Skeletal muscle tissue (tissue), 4 donors: ENCODE measurements around the gene TMEM150C. TPM values are rescaled to one million over a fixed set of nuclear protein-coding genes. Genes with fewer than 3 reads are reported as not detected.

ENCODE experiments used
- H3K27ac ChIP-seq: one replicate; pipeline ENCODE4 v1.7.0; 2013; ENCODE audit warnings: mild to moderate bottlenecking, low read depth, low read length, inconsistent platforms
- H3K27me3 ChIP-seq, 3 donors: one replicate each; pipeline ENCODE4 v1.7.0; 2013; ENCODE audit warnings: low read length in 3 of 3; ENCODE audit not compliant: control insufficient read depth in 3 of 3, insufficient read depth in 3 of 3
- H3K36me3 ChIP-seq, 3 donors: one replicate each; pipeline ENCODE4 v1.7.0; 2013; ENCODE audit warnings: low read length in 3 of 3; ENCODE audit not compliant: control insufficient read depth in 3 of 3, insufficient read depth in 3 of 3
- H3K4me1 ChIP-seq, 3 donors: one replicate each; pipeline ENCODE4 v1.7.0; 2013; ENCODE audit warnings: low read length in 3 of 3, mild to moderate bottlenecking in 3 of 3; ENCODE audit not compliant: control insufficient read depth in 3 of 3, insufficient read depth in 3 of 3
- H3K4me3 ChIP-seq, 3 donors: one replicate each; pipeline ENCODE4 v1.7.0; 2013; ENCODE audit warnings: low read length in 3 of 3
- H3K9ac ChIP-seq, 3 donors: one replicate each; pipeline ENCODE4 v1.7.0; 2013; ENCODE audit warnings: low read length in 3 of 3, mild to moderate bottlenecking in 3 of 3, moderate library complexity in 2 of 3, low read depth in 1 of 3
- H3K9me3 ChIP-seq, 3 donors: one replicate each; pipeline ENCODE4 v1.7.0; 2013; ENCODE audit warnings: low read length in 3 of 3; ENCODE audit not compliant: control insufficient read depth in 3 of 3
- total RNA-seq: library from RNA; depleted of rRNA; stranded (reverse); fragments of >200 nt; gene quantifications from one replicate; pipeline ENCODE4 v1.2.3, GENCODE V29; 2014
- donor health status: Osteomylitis.

Gene TMEM150C
- total RNA-seq, 1 donor from 2014 or later = 4.2 TPM

GRCh38 chr4:82463221-82463620 is 98.6 kb downstream of the TMEM150C start:
- Histone ChIP-seq H3K27ac (no peak overlapping the region), H3K27me3 (no peaks in the 10 kb centered on the region), H3K4me3 (no peak overlapping the region), H3K9ac (no peak overlapping the region), H3K4me1 (no peaks in the 10 kb centered on the region), H3K36me3 (peaks cover 6 to 10% (median 7%) of the 10 kb centered on the region in 3 donors), H3K9me3 (no peaks in the 10 kb centered on the region)

GRCh38 chr4:82462415-82462831 is 99.4 kb downstream of the TMEM150C start:
- Histone ChIP-seq H3K27me3 (no peaks in the 10 kb centered on the region), H3K27ac (no peak overlapping the region), H3K36me3 (peaks cover 10 to 13% (median 11%) of the 10 kb centered on the region in 3 donors), H3K9me3 (no peaks in the 10 kb centered on the region), H3K4me3 (no peak overlapping the region), H3K9ac (no peak overlapping the region), H3K4me1 (no peaks in the 10 kb centered on the region)

GRCh38 chr4:82461710-82462109 is 100.1 kb downstream of the TMEM150C start:
- Histone ChIP-seq H3K9ac (no peak overlapping the region), H3K36me3 (peaks cover 14 to 19% (median 17%) of the 10 kb centered on the region in 3 donors), H3K4me3 (no peak overlapping the region), H3K9me3 (no peaks in the 10 kb centered on the region), H3K4me1 (no peaks in the 10 kb centered on the region), H3K27me3 (no peaks in the 10 kb centered on the region), H3K27ac (no peak overlapping the region)

GRCh38 chr4:82458729-82459128 is 103.1 kb downstream of the TMEM150C start:
- Histone ChIP-seq H3K9ac (no peak overlapping the region), H3K27me3 (no peaks in the 10 kb centered on the region), H3K27ac (no peak overlapping the region), H3K9me3 (no peaks in the 10 kb centered on the region), H3K4me3 (no peak overlapping the region), H3K4me1 (no peaks in the 10 kb centered on the region), H3K36me3 (peaks cover 16 to 20% (median 19%) of the 10 kb centered on the region in 3 donors)

GRCh38 chr4:82457266-82457665 is 104.5 kb downstream of the TMEM150C start:
- Histone ChIP-seq H3K9me3 (no peaks in the 10 kb centered on the region), H3K9ac (no peak overlapping the region), H3K4me1 (no peaks in the 10 kb centered on the region), H3K27ac (no peak overlapping the region), H3K4me3 (no peak overlapping the region), H3K36me3 (peaks cover 16 to 20% (median 19%) of the 10 kb centered on the region in 3 donors), H3K27me3 (no peaks in the 10 kb centered on the region)

GRCh38 chr4:82452026-82452425 is 109.8 kb downstream of the TMEM150C start:
- H3K9me3 ChIP-seq = no peaks in the 10 kb centered on the region
- peaks cover 17 to 25% (median 21%) of the 10 kb centered on the region in 3 donors for H3K36me3 ChIP-seq
- no peak overlapping the region for H3K27ac ChIP-seq
- no peaks in the 10 kb centered on the region for H3K4me1 ChIP-seq
- no peak overlapping the region for H3K4me3 ChIP-seq
- no peaks in the 10 kb centered on the region for H3K27me3 ChIP-seq
- H3K9ac ChIP-seq = no peak overlapping the region

GRCh38 chr4:82450966-82451755 is 110.6 kb downstream of the TMEM150C start:
- Histone ChIP-seq H3K9me3 (no peaks in the 10 kb centered on the region), H3K27ac (no peak overlapping the region), H3K4me3 (no peak overlapping the region), H3K9ac (no peak overlapping the region), H3K4me1 (no peaks in the 10 kb centered on the region), H3K36me3 (peaks cover 15 to 24% (median 19%) of the 10 kb centered on the region in 3 donors), H3K27me3 (no peaks in the 10 kb centered on the region)

- Histone ChIP-seq H3K9me3 (no peaks in the 10 kb centered on the region), H3K4me1 (no peaks in the 10 kb centered on the region), H3K27me3 (no peaks in the 10 kb centered on the region), H3K9ac (no peak overlapping the region), H3K27ac (no peak overlapping the region), H3K4me3 (no peak overlapping the region), H3K36me3 (peaks cover 15 to 22% (median 16%) of the 10 kb centered on the region in 3 donors)
These were observed 113.9 kb downstream of the TMEM150C start for GRCh38 chr4:82447886-82448285.

GRCh38 chr4:82439088-82439487 is 122.7 kb downstream of the TMEM150C start:
- Histone ChIP-seq H3K36me3 (peaks cover 0 to 2% (median 0%) of the 10 kb centered on the region in 3 donors), H3K27me3 (no peaks in the 10 kb centered on the region), H3K9ac (no peak overlapping the region), H3K9me3 (no peaks in the 10 kb centered on the region), H3K27ac (no peak overlapping the region), H3K4me3 (no peak overlapping the region), H3K4me1 (no peaks in the 10 kb centered on the region)

GRCh38 chr4:82437285-82438005 is 124.3 kb downstream of the TMEM150C start:
- no peaks in the 10 kb centered on the region for H3K27me3 ChIP-seq
- no peaks in the 10 kb centered on the region for H3K9me3 ChIP-seq
- H3K36me3 ChIP-seq = peaks cover 0 to 2% (median 0%) of the 10 kb centered on the region in 3 donors
- no peak overlapping the region for H3K27ac ChIP-seq
- H3K9ac ChIP-seq = no peak overlapping the region
- no peak overlapping the region for H3K4me3 ChIP-seq
- H3K4me1 ChIP-seq = no peaks in the 10 kb centered on the region
